ENCODE results near the gene LTV1.
"Not testable (repeated sequence)": the region's sequence is repeated elsewhere in the genome, so short reads cannot be mapped to it uniquely, and the experiment has no call there.

LTV1 gene

DNA sequence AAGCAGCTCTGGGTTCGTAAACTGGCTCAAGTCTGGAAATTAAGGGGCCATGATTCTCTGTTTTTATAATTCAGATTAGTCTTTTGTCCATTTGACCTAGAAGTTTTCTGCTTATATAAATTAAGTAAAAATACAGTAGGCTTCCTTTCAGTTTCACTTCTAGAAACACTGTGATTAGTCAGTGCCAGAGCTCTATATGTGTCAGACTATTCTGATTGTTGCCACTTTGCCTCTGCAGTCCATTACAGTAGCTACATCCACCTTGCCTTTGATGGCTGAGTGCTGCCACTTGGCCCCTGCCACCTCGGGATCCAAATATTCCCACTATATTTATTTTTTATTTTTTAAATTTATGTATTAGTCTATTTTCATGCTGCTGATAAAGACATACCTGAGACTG is 29.1 kb downstream of the LTV1 start:
- ChIA-PET POLR2A (no interaction called here), CTCF (interaction anchor here (1.2 kb wide), 1 partner anchor 24 kb away, joined by 3 read pairs; no protein-coding TSS in a partner anchor)
- H3K4me3 ChIP-seq (ENCODE audit: low read depth, low read length), result no peak overlapping the region
- DNase-seq (ENCODE audit: low read depth, low spot score), result no peak
- no peak for TF ChIP-seq CTCF (IDR thresholded peaks at IDR 0.05; ENCODE audit: insufficient read depth, low read length, missing control alignments)

- POLR2A ChIA-PET; DNase-seq (ENCODE audit: low read depth, low spot score); CTCF ChIA-PET; H3K4me3 ChIP-seq (ENCODE audit: low read depth, low read length): not testable (repeated sequence)
Measured at GRCh38 chr6:143873600-143873999, 30.5 kb downstream of the LTV1 start.

GRCh38 chr6:143874503-143874902 is 31.4 kb downstream of the LTV1 start:
- POLR2A ChIA-PET; CTCF ChIA-PET; H3K4me3 ChIP-seq (ENCODE audit: low read depth, low read length); DNase-seq (ENCODE audit: low read depth, low spot score): not testable (repeated sequence)

DNA sequence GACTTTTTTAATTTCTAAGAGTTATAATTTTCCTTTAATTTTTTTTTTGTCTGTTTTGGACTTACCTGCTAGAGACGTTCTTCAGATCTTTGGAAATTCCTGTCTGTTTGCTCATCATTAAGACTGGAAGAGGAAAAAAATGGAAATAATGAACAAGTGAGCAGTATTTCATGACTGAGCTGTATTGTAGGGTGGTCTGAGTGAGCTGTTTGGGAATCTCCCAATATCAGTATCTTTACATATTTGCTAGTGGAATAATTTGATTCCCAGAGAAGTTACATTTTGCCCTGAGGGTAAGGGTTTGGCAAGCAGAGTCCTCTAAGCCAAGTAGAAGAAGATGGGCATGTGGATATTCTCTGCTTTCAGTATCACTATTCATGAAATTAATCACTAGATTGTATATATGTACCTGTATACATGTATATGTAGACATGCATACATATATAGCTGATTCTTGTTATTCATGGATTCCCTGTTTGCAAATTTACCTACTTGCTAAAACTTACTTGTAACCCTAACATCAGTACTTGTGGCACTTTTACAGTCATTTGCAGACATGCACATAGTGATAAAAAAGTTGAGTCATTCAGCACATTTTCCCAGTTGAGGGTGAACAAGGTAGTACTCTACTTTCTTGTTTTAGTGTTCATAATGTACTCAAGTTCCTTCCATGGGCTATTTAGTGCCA is 34.6 kb downstream of the LTV1 start:
- no peak for TF ChIP-seq CTCF (IDR thresholded peaks at IDR 0.05; ENCODE audit: insufficient read depth, low read length, missing control alignments)
- POLR2A ChIA-PET, result no interaction called here
- CTCF ChIA-PET, result interaction anchor here (1.5 kb wide), 1 partner anchor 25 kb away, joined by 3 read pairs; no protein-coding TSS in a partner anchor
- H3K4me3 ChIP-seq (ENCODE audit: low read depth, low read length), result no peak overlapping the region
- DNase-seq (ENCODE audit: low read depth, low spot score), result no peak

GRCh38 chr6:143878272-143878760 is 35.2 kb downstream of the LTV1 start:
- CTCF ChIA-PET, result interaction anchor here (1.5 kb wide), 1 partner anchor 25 kb away, joined by 3 read pairs; no protein-coding TSS in a partner anchor
- DNase-seq (ENCODE audit: low read depth, low spot score), result no peak
- H3K4me3 ChIP-seq (ENCODE audit: low read depth, low read length), result no peak overlapping the region
- no peak for TF ChIP-seq CTCF (IDR thresholded peaks at IDR 0.05; ENCODE audit: insufficient read depth, low read length, missing control alignments)
- POLR2A ChIA-PET, result no interaction called here

- no peak for DNase-seq (ENCODE audit: low read depth, low spot score)
- ChIA-PET POLR2A (no interaction called here), CTCF (no interaction called here)
- no peak overlapping the region for H3K4me3 ChIP-seq (ENCODE audit: low read depth, low read length)
- no peak for TF ChIP-seq CTCF (IDR thresholded peaks at IDR 0.05; ENCODE audit: insufficient read depth, low read length, missing control alignments)
Measured at GRCh38 chr6:143880412-143880811, 37.3 kb downstream of the LTV1 start.

DNA sequence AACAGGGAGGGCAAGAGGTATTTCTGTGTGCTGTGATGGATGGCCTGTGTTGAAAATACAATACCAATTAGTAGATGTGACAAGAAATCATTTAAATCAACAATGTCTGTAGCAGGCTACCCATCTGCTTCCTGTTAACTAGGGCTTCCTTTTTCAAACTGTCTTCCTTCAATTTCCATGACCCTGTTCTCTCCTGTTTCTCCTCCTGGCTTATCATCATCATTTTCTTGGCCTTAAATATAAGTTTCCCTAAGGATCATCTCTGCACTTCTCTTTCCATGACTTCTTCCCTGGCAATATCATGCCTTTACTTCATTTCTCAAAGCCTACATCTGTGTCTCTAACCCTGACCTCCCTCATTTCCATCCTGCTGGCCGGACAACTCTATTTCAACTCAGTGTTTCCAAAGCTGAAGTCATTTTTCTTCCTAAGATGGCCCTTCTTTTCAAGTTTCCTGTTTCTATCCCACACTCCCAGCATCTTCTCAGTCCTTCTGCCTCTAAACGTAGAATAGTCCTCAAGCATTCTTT is 39.3 kb downstream of the LTV1 start:
- POLR2A ChIA-PET, result no interaction called here
- TF ChIP-seq CTCF (IDR thresholded peaks at IDR 0.05; ENCODE audit: insufficient read depth, low read length, missing control alignments), result no peak
- CTCF ChIA-PET, result interaction anchor here (0.7 kb wide), 1 partner anchor 307 kb away, joined by 3 read pairs; no protein-coding TSS in a partner anchor
- no peak for DNase-seq (ENCODE audit: low read depth, low spot score)
- H3K4me3 ChIP-seq (ENCODE audit: low read depth, low read length), result no peak overlapping the region

Data from AG04449 (cell line).